Measurements from ENCODE around the gene LPCAT3. TPM values are rescaled to one million over a fixed set of nuclear protein-coding genes. Genes with fewer than 3 reads are reported as not detected.

Gene LPCAT3
- total and polyA plus RNA-seq, 2 of the 13 experiments (the other 11 are each of a cell fraction or from before 2014, with no cell fraction given): 44.5 to 64.3 TPM

GRCh38 chr12:6943722-6944380, 74.4 kb downstream of the LPCAT3 start, which contains the start of the genes C12orf57 and RNU7-1 (continued):
- peak; percentile 29; the same call in 1 of the 2 replicates for TF ChIP-seq ZNF800 (CRISPR knock-in tag; IDR thresholded peaks at IDR 0.05)
- TF ChIP-seq ZNF839 (CRISPR knock-in tag; IDR thresholded peaks at IDR 0.05; ENCODE audit: borderline replicate concordance): no peak
- no peak for TF ChIP-seq ZNF713 (CRISPR knock-in tag; IDR thresholded peaks at IDR 0.05)
- no peak for TF ChIP-seq IRF9 (CRISPR knock-in tag; IDR thresholded peaks at IDR 0.05; ENCODE audit: borderline replicate concordance)
- no peak for TF ChIP-seq HNRNPL (IDR thresholded peaks at IDR 0.05; ENCODE audit: low read depth, low read length)
- TF ChIP-seq ZBTB42 (CRISPR knock-in tag; IDR thresholded peaks at IDR 0.05): 0 out of 2 replicates have a peak, but pooled peaks have one; percentile 10
- TF ChIP-seq, protein P1, sequence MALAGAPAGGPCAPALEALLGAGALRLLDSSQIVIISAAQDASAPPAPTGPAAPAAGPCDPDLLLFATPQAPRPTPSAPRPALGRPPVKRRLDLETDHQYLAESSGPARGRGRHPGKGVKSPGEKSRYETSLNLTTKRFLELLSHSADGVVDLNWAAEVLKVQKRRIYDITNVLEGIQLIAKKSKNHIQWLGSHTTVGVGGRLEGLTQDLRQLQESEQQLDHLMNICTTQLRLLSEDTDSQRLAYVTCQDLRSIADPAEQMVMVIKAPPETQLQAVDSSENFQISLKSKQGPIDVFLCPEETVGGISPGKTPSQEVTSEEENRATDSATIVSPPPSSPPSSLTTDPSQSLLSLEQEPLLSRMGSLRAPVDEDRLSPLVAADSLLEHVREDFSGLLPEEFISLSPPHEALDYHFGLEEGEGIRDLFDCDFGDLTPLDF (CRISPR knock-in tag; IDR thresholded peaks at IDR 0.05): no peak
- TF ChIP-seq HOXA5 (CRISPR knock-in tag; IDR thresholded peaks at IDR 0.05): peak; percentile 69; the same call in 1 of the 2 replicates
- no peak for TF ChIP-seq SRSF4 (IDR thresholded peaks at IDR 0.05; ENCODE audit: low read depth, low read length, poor library complexity, severe bottlenecking)
- no peak; the same call in 1 of the 2 replicates for TF ChIP-seq WIZ (CRISPR knock-in tag; IDR thresholded peaks at IDR 0.05)
- 0 out of 2 replicates have a peak, but pooled peaks have one; percentile 14 for TF ChIP-seq ZNF782 (CRISPR knock-in tag; IDR thresholded peaks at IDR 0.05; ENCODE audit: borderline replicate concordance)
- TF ChIP-seq, protein P2, sequence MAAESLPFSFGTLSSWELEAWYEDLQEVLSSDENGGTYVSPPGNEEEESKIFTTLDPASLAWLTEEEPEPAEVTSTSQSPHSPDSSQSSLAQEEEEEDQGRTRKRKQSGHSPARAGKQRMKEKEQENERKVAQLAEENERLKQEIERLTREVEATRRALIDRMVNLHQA (CRISPR knock-in tag; IDR thresholded peaks at IDR 0.05): peak; percentile 88; the same call in 1 of the 2 replicates
- no peak for TF ChIP-seq NFRKB (IDR thresholded peaks at IDR 0.05)
- TF ChIP-seq, protein P3, sequence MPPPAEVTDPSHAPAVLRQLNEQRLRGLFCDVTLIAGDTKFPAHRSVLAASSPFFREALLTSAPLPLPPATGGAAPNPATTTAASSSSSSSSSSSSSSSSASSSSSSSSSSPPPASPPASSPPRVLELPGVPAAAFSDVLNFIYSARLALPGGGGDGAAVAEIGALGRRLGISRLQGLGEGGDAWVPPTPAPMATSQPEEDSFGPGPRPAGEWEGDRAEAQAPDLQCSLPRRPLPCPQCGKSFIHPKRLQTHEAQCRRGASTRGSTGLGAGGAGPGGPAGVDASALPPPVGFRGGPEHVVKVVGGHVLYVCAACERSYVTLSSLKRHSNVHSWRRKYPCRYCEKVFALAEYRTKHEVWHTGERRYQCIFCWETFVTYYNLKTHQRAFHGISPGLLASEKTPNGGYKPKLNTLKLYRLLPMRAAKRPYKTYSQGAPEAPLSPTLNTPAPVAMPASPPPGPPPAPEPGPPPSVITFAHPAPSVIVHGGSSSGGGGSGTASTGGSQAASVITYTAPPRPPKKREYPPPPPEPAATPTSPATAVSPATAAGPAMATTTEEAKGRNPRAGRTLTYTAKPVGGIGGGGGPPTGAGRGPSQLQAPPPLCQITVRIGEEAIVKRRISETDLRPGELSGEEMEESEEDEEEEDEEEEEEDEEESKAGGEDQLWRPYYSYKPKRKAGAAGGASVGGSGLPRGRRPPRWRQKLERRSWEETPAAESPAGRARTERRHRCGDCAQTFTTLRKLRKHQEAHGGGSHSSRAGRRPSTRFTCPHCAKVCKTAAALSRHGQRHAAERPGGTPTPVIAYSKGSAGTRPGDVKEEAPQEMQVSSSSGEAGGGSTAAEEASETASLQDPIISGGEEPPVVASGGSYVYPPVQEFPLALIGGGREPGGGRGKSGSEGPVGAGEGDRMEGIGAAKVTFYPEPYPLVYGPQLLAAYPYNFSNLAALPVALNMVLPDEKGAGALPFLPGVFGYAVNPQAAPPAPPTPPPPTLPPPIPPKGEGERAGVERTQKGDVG (CRISPR knock-in tag; IDR thresholded peaks at IDR 0.05; ENCODE audit: borderline replicate concordance): 0 out of 2 replicates have a peak, but pooled peaks have one; percentile 6
- TF ChIP-seq MAFG (CRISPR knock-in tag; IDR thresholded peaks at IDR 0.05): no peak
- no peak for TF ChIP-seq GZF1 (CRISPR knock-in tag; IDR thresholded peaks at IDR 0.05)
- peak; percentile 37; the same call in 1 of the 2 replicates for TF ChIP-seq ZNF7 (CRISPR knock-in tag; IDR thresholded peaks at IDR 0.05)
- no peak for TF ChIP-seq PHB2 (IDR thresholded peaks at IDR 0.05; ENCODE audit: partially characterized antibody)
- TF ChIP-seq ZNF543 (CRISPR knock-in tag; IDR thresholded peaks at IDR 0.05): peak; percentile 81; the same call in 1 of the 2 replicates
- TF ChIP-seq ZNF343 (CRISPR knock-in tag; IDR thresholded peaks at IDR 0.05): no peak; the same call in 1 of the 2 replicates
- TF ChIP-seq CENPT (CRISPR knock-in tag; IDR thresholded peaks at IDR 0.05; ENCODE audit: low read depth): peak; percentile 5; the same call in 1 of the 2 replicates
- no peak for TF ChIP-seq ZNF337 (CRISPR knock-in tag; IDR thresholded peaks at IDR 0.05; ENCODE audit: borderline replicate concordance, low read depth)
- no peak for TF ChIP-seq HCFC1 (IDR thresholded peaks at IDR 0.05; ENCODE audit: low read depth, low read length)

All from HepG2 (cell line).